ENCODE measurements around the gene LRRC1. TPM values are rescaled to one million over a fixed set of nuclear protein-coding genes. Genes with fewer than 3 reads are reported as not detected.

LRRC1 gene
- total and polyA plus RNA-seq, 2 donors (not counting 1 experiment from before 2014, with no cell fraction given) = 3.8 to 12.1 TPM

DNA sequence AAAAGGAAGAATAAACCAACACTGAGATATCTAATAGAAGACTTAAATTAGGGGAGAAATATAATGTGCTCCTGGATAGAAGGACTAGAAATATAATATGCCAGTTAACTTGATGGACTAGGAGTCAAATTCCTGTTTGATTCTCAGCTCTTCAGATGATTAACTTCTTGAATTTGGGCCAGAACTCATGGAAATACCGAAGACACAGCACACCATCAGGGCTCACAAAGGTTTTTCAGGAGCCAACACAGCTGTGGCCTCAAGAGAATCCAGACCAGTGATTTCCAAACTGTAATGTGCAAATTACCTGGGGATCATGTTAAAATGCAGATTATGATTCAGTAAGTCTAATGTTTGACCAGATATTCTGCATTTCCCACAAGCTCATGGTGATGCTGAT lies 33.8 kb upstream of the LRRC1 start:
- no peak overlapping the region for H2AFZ ChIP-seq (ENCODE audit: low read length)
- no peaks in the 10 kb centered on the region for H3K27me3 ChIP-seq (ENCODE audit: control insufficient read depth, insufficient read depth, low read length)
- peak in 1 of 2 donors; percentile 53 for DNase-seq (ENCODE audit: low read depth in 2 of 2)
- H3K4me2 ChIP-seq (ENCODE audit: extremely low read depth, insufficient read depth, low read length) = no peak overlapping the region
- H4K20me1 ChIP-seq (ENCODE audit: control insufficient read depth, extremely low read depth, insufficient read depth, low read length) = no peaks in the 10 kb centered on the region
- H3K9ac ChIP-seq (ENCODE audit: insufficient read depth, low read length) = no peak overlapping the region
- H3K36me3 ChIP-seq (ENCODE audit: control insufficient read depth, insufficient read depth, low read length) = no peaks in the 10 kb centered on the region
- no peaks in the 10 kb centered on the region for H3K79me2 ChIP-seq (ENCODE audit: control insufficient read depth, insufficient read depth, low read length)
- TF ChIP-seq, protein P1, sequence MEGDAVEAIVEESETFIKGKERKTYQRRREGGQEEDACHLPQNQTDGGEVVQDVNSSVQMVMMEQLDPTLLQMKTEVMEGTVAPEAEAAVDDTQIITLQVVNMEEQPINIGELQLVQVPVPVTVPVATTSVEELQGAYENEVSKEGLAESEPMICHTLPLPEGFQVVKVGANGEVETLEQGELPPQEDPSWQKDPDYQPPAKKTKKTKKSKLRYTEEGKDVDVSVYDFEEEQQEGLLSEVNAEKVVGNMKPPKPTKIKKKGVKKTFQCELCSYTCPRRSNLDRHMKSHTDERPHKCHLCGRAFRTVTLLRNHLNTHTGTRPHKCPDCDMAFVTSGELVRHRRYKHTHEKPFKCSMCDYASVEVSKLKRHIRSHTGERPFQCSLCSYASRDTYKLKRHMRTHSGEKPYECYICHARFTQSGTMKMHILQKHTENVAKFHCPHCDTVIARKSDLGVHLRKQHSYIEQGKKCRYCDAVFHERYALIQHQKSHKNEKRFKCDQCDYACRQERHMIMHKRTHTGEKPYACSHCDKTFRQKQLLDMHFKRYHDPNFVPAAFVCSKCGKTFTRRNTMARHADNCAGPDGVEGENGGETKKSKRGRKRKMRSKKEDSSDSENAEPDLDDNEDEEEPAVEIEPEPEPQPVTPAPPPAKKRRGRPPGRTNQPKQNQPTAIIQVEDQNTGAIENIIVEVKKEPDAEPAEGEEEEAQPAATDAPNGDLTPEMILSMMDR (conservative IDR thresholded peaks at IDR 0.05 in 1 of 2, IDR thresholded peaks at IDR 0.05 in 1 of 2; ENCODE audit: low read depth in 1 of 2, low read length in 2 of 2) = no peak
- TF ChIP-seq EZH2 (IDR thresholded peaks at IDR 0.05; ENCODE audit: low read length, missing control alignments) = no peak
- H3K27ac ChIP-seq (ENCODE audit: insufficient read depth, low read length) = no peak overlapping the region
- H3K9me3 ChIP-seq (ENCODE audit: control insufficient read depth, insufficient read depth, low read depth, low read length) = no peaks in the 10 kb centered on the region
- no peak overlapping the region for H3K4me3 ChIP-seq (replicated peaks in 1 of 4; ENCODE audit: control extremely low read depth in 1 of 4, insufficient read depth in 1 of 4, low read depth in 3 of 4, low read length in 4 of 4)
- H3K4me1 ChIP-seq (ENCODE audit: control insufficient read depth, extremely low read depth, insufficient read depth, low read length) = no peaks in the 10 kb centered on the region

DNA sequence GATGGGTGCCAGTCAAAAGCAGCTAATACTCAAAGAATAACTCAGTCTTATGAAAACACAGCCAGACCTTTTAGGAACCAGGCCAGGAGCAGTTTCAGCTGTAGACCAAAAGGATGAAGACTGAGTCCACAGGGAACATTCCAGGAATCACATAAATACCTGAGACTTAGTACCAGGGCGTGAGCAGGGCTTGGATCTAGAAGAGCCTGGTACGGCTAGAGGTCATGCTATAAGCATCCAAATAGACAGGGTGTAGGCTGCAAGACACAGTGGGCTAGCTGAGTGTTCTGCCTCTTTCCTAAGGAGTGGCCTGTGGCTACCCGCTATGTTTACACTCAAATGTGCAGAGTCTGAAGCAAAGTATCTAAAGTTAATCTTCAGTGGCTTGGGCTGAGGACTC lies 29.5 kb upstream of the LRRC1 start:
- DNase-seq (ENCODE audit: low read depth in 2 of 2) = peak in 1 of 2 donors; percentile 52
- Histone ChIP-seq H3K36me3 (ENCODE audit: control insufficient read depth, insufficient read depth, low read length) (no peaks in the 10 kb centered on the region), H3K4me3 (replicated peaks in 1 of 4; ENCODE audit: control extremely low read depth in 1 of 4, insufficient read depth in 1 of 4, low read depth in 3 of 4, low read length in 4 of 4) (no peak overlapping the region), H3K79me2 (ENCODE audit: control insufficient read depth, insufficient read depth, low read length) (no peaks in the 10 kb centered on the region), H3K4me2 (ENCODE audit: extremely low read depth, insufficient read depth, low read length) (no peak overlapping the region), H3K9me3 (ENCODE audit: control insufficient read depth, insufficient read depth, low read depth, low read length) (no peaks in the 10 kb centered on the region), H3K4me1 (ENCODE audit: control insufficient read depth, extremely low read depth, insufficient read depth, low read length) (no peaks in the 10 kb centered on the region), H2AFZ (ENCODE audit: low read length) (no peak overlapping the region), H3K9ac (ENCODE audit: insufficient read depth, low read length) (no peak overlapping the region), H4K20me1 (ENCODE audit: control insufficient read depth, extremely low read depth, insufficient read depth, low read length) (no peaks in the 10 kb centered on the region), H3K27me3 (ENCODE audit: control insufficient read depth, insufficient read depth, low read length) (no peaks in the 10 kb centered on the region), H3K27ac (ENCODE audit: insufficient read depth, low read length) (no peak overlapping the region)
- no peak for TF ChIP-seq EZH2 (IDR thresholded peaks at IDR 0.05; ENCODE audit: low read length, missing control alignments)
- TF ChIP-seq, protein P1 (conservative IDR thresholded peaks at IDR 0.05 in 1 of 2, IDR thresholded peaks at IDR 0.05 in 1 of 2; ENCODE audit: low read depth in 1 of 2, low read length in 2 of 2) = no peak

DNA sequence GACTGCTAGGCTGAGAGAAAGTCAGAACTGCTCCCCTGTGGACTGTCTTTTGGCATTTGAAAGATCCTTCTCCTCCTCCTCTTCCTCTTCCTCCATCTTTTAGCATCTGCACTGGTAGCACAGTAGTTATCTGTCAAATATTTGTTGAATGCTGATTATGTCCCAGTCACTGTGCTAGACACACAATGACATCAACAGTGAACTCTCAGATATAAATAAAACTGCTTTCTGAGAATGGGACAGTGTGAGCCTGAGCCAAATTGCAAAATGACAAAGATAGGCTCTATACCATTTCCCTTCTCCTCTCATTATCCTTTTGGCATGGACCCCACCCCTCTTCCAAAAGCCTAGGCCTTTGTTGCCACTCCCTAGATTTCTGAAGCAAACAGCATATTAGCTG lies 27.9 kb upstream of the LRRC1 start:
- DNase-seq (ENCODE audit: low read depth in 2 of 2) = no peak
- no peaks in the 10 kb centered on the region for H3K9me3 ChIP-seq (ENCODE audit: control insufficient read depth, insufficient read depth, low read depth, low read length)
- TF ChIP-seq EZH2 (IDR thresholded peaks at IDR 0.05; ENCODE audit: low read length, missing control alignments) = no peak
- TF ChIP-seq, protein P1 (conservative IDR thresholded peaks at IDR 0.05 in 1 of 2, IDR thresholded peaks at IDR 0.05 in 1 of 2; ENCODE audit: low read depth in 1 of 2, low read length in 2 of 2) = no peak
- H2AFZ ChIP-seq (ENCODE audit: low read length) = no peak overlapping the region
- no peaks in the 10 kb centered on the region for H3K4me1 ChIP-seq (ENCODE audit: control insufficient read depth, extremely low read depth, insufficient read depth, low read length)
- no peak overlapping the region for H3K27ac ChIP-seq (ENCODE audit: insufficient read depth, low read length)
- no peak overlapping the region for H3K9ac ChIP-seq (ENCODE audit: insufficient read depth, low read length)
- H3K36me3 ChIP-seq (ENCODE audit: control insufficient read depth, insufficient read depth, low read length) = no peaks in the 10 kb centered on the region
- H3K4me2 ChIP-seq (ENCODE audit: extremely low read depth, insufficient read depth, low read length) = no peak overlapping the region
- no peaks in the 10 kb centered on the region for H3K27me3 ChIP-seq (ENCODE audit: control insufficient read depth, insufficient read depth, low read length)
- no peak overlapping the region for H3K4me3 ChIP-seq (replicated peaks in 1 of 4; ENCODE audit: control extremely low read depth in 1 of 4, insufficient read depth in 1 of 4, low read depth in 3 of 4, low read length in 4 of 4)
- no peaks in the 10 kb centered on the region for H3K79me2 ChIP-seq (ENCODE audit: control insufficient read depth, insufficient read depth, low read length)
- no peaks in the 10 kb centered on the region for H4K20me1 ChIP-seq (ENCODE audit: control insufficient read depth, extremely low read depth, insufficient read depth, low read length)

All from fibroblast of lung (primary cell).